Right atrium auricular region (tissue), 2 donors: ENCODE results near the gene BRD4. TPM values are rescaled to one million over a fixed set of nuclear protein-coding genes. Genes with fewer than 3 reads are reported as not detected.
A peak's percentile ranks its signal among the peaks of the same experiment; 100 is the strongest.

Source experiments
- DNase-seq: peaks from one replicate; pipeline ENCODE4 v3.0.0-alpha.2; 2019; ENCODE audit warnings: low spot score
- H3K27ac ChIP-seq, 2 donors: fragments of 200-600 bp; sonication (generic); 1 replicate in 1 of 2; 2 replicates in 1 of 2; pipeline ENCODE4 v1.5.1; 2016 to 2019
- H3K27me3 ChIP-seq, 2 donors: fragments of 200-600 bp; sonication (generic); one replicate each; pipeline versions ENCODE4 v1.5.1 to v1.6.0; 2017 to 2019
- H3K36me3 ChIP-seq: fragments of 200-600 bp; sonication (generic); one replicate; pipeline ENCODE4 v1.5.1; 2016
- H3K4me1 ChIP-seq, 2 donors: fragments of 200-600 bp; sonication (generic); one replicate each; pipeline versions ENCODE4 v1.5.1 to v1.6.0; 2017 to 2019
- H3K4me3 ChIP-seq, 2 donors: fragments of 200-600 bp; sonication (generic); 1 replicate in 1 of 2; 2 replicates in 1 of 2; pipeline ENCODE4 v1.5.1; 2017 to 2019; ENCODE audit warnings: mild to moderate bottlenecking in 1 of 2, moderate library complexity in 1 of 2
- H3K9me3 ChIP-seq, 2 donors: fragments of 200-600 bp; sonication (generic); one replicate each; pipeline ENCODE4 v1.5.1; 2019
- total RNA-seq, 2 donors: library from RNA; depleted of rRNA; stranded (reverse); fragments of >200 nt; gene quantifications; one replicate each; pipeline ENCODE4 v1.1.0, GENCODE V29; 2016
- TF ChIP-seq, protein P1 (sequence below), 2 donors: fragments of 200-600 bp; sonication (generic); IDR thresholded peaks; one replicate each; pipeline ENCODE4 v1.5.1; 2019; ENCODE audit warnings: antibody characterized with exemption in 2 of 2

The BRD4 gene
- total RNA-seq, 2 donors from 2014 or later, result 23.6 to 41.0 TPM

DNA sequence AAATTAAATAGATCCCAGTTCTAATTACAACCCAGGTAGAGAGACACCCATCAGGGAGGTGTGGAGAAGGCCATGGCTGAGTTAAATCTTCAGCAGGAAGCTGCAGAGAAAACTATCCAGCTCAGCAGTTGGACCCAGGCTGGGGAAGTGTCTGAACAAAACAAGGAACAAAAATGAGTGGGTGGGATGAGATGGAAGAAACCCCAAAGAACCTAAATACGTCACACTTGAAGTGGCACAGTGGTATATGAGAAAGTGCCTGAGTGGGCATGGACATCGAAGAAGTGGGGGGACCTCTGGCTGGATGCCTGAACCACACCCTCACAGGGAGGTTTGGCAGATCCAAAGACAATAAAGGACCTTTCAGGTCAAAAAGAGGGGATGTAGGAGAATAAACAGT lies 96.6 kb downstream of the BRD4 start:
- Histone ChIP-seq H3K4me3 (no peak overlapping the region), H3K4me1 (peaks cover 0 to 20% of the 10 kb centered on the region in 2 donors), H3K36me3 (peaks cover 45% of the 10 kb centered on the region), H3K27me3 (no peaks in the 10 kb centered on the region), H3K27ac (no peak overlapping the region), H3K9me3 (no peaks in the 10 kb centered on the region)
- DNase-seq, result no peak
- TF ChIP-seq, protein P1, sequence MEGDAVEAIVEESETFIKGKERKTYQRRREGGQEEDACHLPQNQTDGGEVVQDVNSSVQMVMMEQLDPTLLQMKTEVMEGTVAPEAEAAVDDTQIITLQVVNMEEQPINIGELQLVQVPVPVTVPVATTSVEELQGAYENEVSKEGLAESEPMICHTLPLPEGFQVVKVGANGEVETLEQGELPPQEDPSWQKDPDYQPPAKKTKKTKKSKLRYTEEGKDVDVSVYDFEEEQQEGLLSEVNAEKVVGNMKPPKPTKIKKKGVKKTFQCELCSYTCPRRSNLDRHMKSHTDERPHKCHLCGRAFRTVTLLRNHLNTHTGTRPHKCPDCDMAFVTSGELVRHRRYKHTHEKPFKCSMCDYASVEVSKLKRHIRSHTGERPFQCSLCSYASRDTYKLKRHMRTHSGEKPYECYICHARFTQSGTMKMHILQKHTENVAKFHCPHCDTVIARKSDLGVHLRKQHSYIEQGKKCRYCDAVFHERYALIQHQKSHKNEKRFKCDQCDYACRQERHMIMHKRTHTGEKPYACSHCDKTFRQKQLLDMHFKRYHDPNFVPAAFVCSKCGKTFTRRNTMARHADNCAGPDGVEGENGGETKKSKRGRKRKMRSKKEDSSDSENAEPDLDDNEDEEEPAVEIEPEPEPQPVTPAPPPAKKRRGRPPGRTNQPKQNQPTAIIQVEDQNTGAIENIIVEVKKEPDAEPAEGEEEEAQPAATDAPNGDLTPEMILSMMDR (IDR thresholded peaks at IDR 0.05), result no peak

DNA sequence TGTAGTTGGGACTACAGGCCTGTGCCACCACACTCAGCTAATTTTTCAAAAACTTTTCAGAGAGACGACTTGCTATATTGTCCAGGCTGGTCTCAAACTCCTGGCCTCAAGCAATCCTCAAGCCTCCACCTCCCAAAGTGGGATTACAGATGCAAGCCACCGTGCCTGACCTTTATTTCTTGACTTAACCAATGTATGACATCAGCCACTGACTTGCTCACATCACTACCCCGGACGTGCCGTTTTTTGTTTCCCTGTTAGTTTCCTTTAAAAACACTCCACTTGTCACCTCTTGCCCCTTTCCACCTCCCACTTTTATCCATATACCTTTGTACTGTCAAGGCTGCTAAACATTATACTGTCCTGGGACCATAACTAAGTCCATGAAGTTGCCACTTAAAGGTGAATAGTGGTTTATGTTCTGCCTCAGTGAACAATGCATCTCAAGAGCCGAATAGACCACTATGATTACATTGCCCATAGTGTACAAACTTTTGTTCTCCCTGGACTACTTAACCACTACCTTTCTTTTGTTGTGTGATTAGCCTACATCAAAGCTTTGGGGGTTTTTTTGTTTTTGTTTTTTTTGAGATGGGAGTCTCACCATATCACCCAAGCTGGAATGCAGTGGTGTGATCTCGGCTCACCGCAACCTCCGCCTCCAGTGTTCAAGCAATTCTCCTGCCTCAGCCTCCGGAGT lies 97.8 kb downstream of the BRD4 start:
- TF ChIP-seq, protein P1 (IDR thresholded peaks at IDR 0.05), result no peak
- Histone ChIP-seq H3K27me3 (no peaks in the 10 kb centered on the region), H3K27ac (no peak overlapping the region), H3K4me3 (no peak overlapping the region), H3K4me1 (peaks cover 0 to 20% of the 10 kb centered on the region in 2 donors), H3K36me3 (peaks cover 36% of the 10 kb centered on the region), H3K9me3 (no peaks in the 10 kb centered on the region)
- DNase-seq, result no peak

DNA sequence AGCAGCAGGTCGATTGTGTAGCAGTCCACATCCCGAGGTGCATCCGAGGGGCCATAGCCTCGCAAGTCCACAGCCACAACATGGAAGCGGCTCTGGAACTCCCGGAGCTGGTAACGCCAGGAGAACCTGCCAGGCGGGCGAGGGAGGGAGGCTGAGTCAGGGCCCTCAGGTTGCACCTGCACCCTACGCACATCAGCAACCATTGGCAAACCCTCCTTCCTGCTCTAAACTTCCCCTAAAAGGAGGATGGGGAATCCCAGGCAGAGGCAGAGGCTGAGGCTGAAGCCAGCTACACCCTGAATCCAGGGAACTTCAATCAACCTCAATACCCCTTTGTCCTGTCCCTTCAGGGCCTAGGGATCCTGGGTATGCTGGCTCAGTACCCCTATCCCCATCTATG lies 101.1 kb downstream of the BRD4 start:
- Histone ChIP-seq H3K4me3 (no peak overlapping the region), H3K4me1 (peaks cover 0 to 20% of the 10 kb centered on the region in 2 donors), H3K27ac (no peak overlapping the region), H3K36me3 (peaks cover 4% of the 10 kb centered on the region), H3K9me3 (no peaks in the 10 kb centered on the region), H3K27me3 (no peaks in the 10 kb centered on the region)
- TF ChIP-seq, protein P1 (IDR thresholded peaks at IDR 0.05), result no peak
- DNase-seq, result no peak

DNA sequence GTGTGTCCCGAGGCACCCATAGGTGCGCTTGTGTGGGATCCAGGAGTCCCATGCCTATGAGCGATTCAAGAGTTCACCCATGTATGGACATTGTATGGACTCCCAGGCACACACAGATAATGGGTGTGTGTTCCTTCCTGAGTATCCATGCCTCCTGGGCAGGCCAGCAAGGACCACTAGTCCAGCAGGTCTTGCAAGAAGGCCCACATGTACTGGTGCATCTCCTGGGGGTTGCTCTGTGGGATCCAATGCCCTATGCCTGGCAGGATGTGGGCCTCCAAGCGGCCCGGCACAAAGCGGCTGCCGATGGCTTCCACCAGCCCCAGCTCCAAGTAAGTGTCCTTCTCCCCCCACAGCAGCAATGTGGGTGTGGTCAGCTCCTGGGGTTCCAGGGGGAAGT lies 105.1 kb downstream of the BRD4 start:
- no peaks in the 10 kb centered on the region for H3K27me3 ChIP-seq
- H3K9me3 ChIP-seq, result no peaks in the 10 kb centered on the region
- no peak overlapping the region for H3K27ac ChIP-seq
- H3K36me3 ChIP-seq, result no peaks in the 10 kb centered on the region
- peaks cover 0 to 29% of the 10 kb centered on the region in 2 donors for H3K4me1 ChIP-seq
- no peak overlapping the region for H3K4me3 ChIP-seq
- DNase-seq, result no peak
- TF ChIP-seq, protein P1 (IDR thresholded peaks at IDR 0.05), result no peak

DNA sequence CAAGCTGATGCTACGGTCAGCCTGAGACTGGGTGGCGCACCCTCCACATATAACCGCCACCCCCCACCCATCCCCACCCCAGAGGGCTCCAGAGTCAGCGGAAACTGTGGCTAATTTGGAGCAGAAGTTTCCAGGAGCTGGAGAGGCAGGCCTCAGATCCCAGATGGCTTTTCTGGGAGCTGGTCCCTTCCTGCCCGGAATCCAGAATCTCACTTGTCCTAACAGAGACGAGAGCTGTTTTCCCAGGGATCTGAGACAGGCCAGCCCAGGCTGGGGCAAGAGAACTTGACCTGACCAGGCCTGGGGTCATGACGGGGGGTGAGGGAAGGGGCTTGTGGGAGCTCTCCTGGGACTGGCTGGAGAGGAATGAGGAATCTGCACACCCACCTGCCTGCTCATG lies 106.6 kb downstream of the BRD4 start:
- H3K27ac ChIP-seq, result peak overlapping the region; percentile 23 to 39
- DNase-seq, result no peak
- TF ChIP-seq, protein P1 (IDR thresholded peaks at IDR 0.05), result no peak

More for the DNA sequence above, 106.6 kb downstream of the BRD4 start:
- H3K4me1 ChIP-seq, result peaks cover 0 to 22% of the 10 kb centered on the region in 2 donors
- no peaks in the 10 kb centered on the region for H3K36me3 ChIP-seq
- no peak overlapping the region for H3K4me3 ChIP-seq
- H3K9me3 ChIP-seq, result no peaks in the 10 kb centered on the region
- H3K27me3 ChIP-seq, result no peaks in the 10 kb centered on the region
